Neuron (in vitro differentiated cells): Measurements from ENCODE around the gene CEP68.
"Not testable (repeated sequence)": the region's sequence is repeated elsewhere in the genome, so short reads cannot be mapped to it uniquely, and the experiment has no call there.

Experiments used
- H2AFZ ChIP-seq: one replicate; pipeline ENCODE4 v1.6.1; 2013; ENCODE audit warnings: low read depth, mild to moderate bottlenecking, inconsistent platforms, low read length, moderate library complexity
- H3K27me3 ChIP-seq: one replicate; pipeline ENCODE4 v1.6.1; 2013; ENCODE audit warnings: low read length; ENCODE audit not compliant: insufficient read depth
- H3K36me3 ChIP-seq: one replicate; pipeline ENCODE4 v1.6.1; 2013; ENCODE audit warnings: low read length; ENCODE audit not compliant: insufficient read depth
- H3K4me1 ChIP-seq: one replicate; pipeline ENCODE4 v1.6.1; 2013; ENCODE audit warnings: low read length; ENCODE audit not compliant: insufficient read depth
- H3K4me3 ChIP-seq: 2 replicates; pipeline ENCODE4 v1.5.1; 2013; ENCODE audit warnings: mild to moderate bottlenecking, low read length, moderate library complexity
- H3K9me3 ChIP-seq: one replicate; pipeline ENCODE4 v1.6.1; 2013; ENCODE audit warnings: low read length

The CEP68 gene

DNA sequence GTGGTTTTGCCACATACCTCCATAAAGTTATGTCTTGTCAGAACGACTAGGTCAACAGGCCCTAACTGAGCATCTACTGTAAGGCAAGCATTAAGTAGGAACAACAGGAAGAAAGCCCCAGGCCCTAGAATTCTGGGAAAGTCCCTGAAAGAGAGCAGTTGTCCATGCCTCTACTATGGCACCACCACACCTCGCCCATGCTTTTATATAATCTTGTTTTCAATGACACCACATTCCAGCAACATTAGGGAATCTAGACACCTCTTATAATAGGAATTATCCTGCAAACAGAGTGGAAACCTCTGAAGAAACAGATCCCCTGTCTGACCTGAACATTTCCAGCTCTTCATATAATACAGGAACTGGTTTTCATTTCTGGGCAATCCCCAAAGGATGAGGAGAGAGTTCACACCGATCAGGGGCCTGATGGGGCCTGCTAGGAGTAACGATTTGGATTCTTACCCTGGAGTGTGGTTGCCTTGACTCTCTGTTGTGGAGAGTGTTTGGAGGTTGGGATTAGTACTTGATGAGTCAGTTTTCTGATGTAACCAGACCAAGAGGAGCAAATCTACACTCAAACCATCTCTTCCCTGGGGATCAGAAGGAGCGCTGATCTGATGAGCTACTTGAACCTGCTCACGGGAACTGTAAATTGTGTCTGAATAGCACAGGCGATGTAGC is 31.9 kb upstream of the CEP68 start:
- Histone ChIP-seq H3K4me3 (no peak overlapping the region), H3K27me3 (no peaks in the 10 kb centered on the region), H3K4me1 (no peaks in the 10 kb centered on the region), H3K9me3 (no peaks in the 10 kb centered on the region), H3K36me3 (peaks cover 30% of the 10 kb centered on the region), H2AFZ (no peak overlapping the region)

DNA sequence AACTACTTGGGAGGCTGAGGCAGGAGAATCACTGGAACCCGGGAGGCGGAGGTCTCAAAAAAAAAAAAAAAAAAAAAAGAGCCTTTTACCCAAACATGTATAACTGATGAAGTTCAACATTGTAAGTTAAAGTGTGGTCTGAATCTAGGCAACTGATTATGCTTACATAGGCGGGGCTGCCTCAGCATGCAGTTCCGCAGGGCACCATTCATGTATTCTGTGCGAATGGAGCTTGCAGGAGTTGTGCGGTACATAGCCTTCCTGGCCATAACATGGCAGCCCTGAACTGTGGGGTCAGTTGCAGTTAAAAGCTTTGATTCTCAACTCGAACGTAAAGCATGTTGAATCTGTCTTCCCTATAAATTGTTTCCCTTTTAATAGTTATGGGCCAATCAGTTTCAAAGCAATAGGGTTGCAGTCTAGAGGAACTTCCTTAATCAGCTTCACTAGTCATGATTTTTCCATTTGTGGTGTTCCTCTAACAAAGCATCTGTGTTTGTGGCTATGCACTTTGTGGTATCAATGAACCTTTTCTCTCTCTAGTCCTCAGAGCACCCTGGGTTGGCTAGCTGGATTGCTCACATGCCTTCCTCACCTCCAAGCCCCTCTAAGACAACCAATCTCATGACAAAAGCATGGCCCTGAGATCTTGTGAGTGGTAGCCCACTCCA is 30.6 kb upstream of the CEP68 start:
- H3K4me3 ChIP-seq, result no peak overlapping the region
- no peaks in the 10 kb centered on the region for H3K4me1 ChIP-seq
- peaks cover 21% of the 10 kb centered on the region for H3K36me3 ChIP-seq

DNA sequence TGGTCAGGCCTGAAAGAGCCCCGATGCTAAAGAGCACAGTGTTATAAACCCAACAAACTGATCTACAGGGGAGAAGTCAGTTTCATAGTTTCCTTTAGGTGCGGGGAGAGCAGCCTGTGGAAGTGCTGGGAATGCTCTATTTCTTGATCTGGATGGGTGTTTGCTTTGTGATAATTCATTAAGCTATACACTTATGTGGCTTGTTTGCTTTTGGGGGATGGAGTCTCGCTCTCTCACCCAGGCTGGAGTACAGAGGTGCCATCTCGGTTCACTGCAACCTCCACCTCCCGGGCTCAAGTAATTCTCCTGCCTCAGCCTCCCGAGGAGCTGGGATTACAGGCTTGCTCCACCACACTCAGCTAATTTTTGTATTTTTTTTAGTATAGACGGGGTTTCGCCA is 30.1 kb upstream of the CEP68 start:
- Histone ChIP-seq H3K9me3 (no peaks in the 10 kb centered on the region), H3K27me3 (no peaks in the 10 kb centered on the region), H3K4me1 (no peaks in the 10 kb centered on the region), H3K4me3 (no peak overlapping the region), H3K36me3 (peaks cover 19% of the 10 kb centered on the region), H2AFZ (no peak overlapping the region)

More for the DNA sequence above, 30.6 kb upstream of the CEP68 start:
- Histone ChIP-seq H3K9me3 (no peaks in the 10 kb centered on the region), H2AFZ (no peak overlapping the region), H3K27me3 (no peaks in the 10 kb centered on the region)

DNA sequence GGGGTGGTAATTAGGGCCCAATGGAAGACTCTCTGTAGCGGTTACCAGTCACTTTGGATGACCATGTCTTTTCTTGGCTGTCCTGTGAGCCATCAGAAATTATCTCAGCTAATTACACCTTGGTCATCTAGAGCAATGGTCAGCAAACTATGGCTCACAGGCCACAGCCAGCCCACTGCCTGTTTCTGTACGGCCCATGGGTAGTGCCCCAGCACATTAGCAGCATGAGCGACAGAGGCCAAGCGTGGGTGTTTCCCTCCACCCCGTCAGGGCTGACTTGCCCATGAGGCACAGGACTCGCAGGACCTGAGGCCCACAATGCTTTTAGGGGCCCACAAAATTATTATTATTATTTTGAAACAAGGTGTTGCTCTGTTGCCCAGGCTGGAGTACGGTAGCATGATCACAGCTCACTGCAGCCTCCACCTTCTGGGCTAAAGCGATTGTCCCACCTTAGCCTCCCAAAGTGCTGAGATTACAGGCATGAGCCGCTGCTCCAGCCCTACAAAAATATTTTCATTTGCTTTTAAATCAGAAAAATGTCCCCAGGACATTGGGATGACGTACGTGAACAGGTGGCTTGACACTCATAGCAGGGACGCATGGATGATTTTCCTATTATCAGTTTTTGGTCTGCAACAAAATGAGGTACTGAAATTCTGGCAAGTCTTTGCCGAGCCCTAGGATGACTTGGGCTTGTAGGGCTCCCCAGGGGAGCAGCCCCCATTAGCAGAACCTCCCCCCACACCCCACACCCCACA is 29.3 kb upstream of the CEP68 start:
- H2AFZ ChIP-seq, result no peak overlapping the region
- H3K27me3 ChIP-seq, result no peaks in the 10 kb centered on the region
- H3K36me3 ChIP-seq, result peaks cover 13% of the 10 kb centered on the region
- no peak overlapping the region for H3K4me3 ChIP-seq
- H3K9me3 ChIP-seq, result no peaks in the 10 kb centered on the region
- peaks cover 6% of the 10 kb centered on the region for H3K4me1 ChIP-seq

DNA sequence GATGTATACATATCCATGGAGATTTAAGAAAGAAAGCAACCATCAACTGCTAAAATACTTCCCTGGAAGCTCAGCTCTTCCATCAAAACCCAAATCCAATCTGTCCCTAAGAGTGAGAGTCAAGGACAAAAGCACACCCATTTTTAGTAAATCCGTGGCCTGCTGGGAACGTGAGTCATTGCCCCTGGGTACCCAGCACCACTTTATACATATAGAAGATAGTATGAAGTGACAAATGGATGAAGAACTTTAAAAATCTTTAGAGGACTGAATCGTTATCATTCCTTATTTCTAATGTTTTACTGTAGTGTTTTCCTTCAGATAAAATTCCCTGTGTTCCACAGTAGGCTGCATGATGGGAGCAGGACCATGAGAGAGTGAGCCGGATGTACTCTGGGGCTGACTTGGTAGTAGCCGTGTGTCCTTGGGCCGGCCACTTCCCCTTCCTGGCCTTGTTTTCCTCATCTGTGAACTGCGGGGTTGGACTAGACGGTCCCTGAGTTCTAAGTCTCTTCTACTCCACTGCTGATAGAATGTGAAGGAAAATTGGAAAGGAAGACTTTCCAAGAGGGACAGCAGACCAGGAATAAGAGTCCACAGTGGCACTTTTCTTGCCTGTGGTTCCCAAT is 28.5 kb upstream of the CEP68 start:
- Histone ChIP-seq H2AFZ (no peak overlapping the region), H3K4me3 (no peak overlapping the region), H3K36me3 (peaks cover 7% of the 10 kb centered on the region), H3K27me3 (no peaks in the 10 kb centered on the region), H3K4me1 (peaks cover 11% of the 10 kb centered on the region), H3K9me3 (no peaks in the 10 kb centered on the region)

DNA sequence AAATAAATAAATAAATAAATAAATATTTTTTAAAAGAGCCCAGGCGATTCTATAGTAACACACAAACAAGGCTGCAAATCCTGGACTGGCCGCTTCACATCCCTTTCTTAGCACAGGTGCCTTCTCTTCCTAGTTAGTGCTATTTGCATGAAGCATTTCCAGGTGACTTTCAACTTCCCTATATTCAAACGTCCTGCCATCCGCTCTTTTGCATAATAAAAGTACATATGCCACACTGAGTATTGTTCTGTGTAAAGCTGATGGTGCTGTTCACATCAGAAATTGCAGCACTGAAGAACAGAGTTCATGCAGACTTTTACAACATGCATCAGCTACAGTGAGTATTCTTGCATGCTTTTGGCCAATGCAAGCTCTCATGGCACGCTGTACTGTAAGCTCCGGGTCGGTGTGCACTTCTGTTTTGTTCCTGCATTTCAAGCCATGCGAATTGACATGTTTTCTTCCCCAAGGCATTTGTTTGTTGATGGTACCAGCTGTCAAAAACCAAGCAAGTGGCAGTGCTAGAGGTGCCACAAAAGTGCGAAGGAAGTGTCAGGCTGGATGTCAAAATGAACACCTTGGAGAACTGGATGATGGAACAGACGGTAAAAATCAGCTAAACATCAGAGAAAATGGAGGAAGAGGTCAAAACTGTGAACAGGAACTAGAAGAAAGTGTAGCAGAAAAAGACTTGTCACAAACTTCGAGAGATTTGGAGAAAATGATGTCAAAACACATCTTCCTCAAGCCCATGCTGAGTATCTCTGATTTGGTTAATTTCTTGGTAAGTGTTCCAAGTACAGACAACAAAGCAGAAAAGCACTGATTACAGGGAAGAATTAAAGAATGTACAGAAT is 25.5 kb upstream of the CEP68 start:
- Histone ChIP-seq H3K27me3 (no peaks in the 10 kb centered on the region), H3K4me3 (no peak overlapping the region), H3K4me1 (peaks cover 11% of the 10 kb centered on the region), H2AFZ (no peak overlapping the region), H3K36me3 (no peaks in the 10 kb centered on the region), H3K9me3 (no peaks in the 10 kb centered on the region)

DNA sequence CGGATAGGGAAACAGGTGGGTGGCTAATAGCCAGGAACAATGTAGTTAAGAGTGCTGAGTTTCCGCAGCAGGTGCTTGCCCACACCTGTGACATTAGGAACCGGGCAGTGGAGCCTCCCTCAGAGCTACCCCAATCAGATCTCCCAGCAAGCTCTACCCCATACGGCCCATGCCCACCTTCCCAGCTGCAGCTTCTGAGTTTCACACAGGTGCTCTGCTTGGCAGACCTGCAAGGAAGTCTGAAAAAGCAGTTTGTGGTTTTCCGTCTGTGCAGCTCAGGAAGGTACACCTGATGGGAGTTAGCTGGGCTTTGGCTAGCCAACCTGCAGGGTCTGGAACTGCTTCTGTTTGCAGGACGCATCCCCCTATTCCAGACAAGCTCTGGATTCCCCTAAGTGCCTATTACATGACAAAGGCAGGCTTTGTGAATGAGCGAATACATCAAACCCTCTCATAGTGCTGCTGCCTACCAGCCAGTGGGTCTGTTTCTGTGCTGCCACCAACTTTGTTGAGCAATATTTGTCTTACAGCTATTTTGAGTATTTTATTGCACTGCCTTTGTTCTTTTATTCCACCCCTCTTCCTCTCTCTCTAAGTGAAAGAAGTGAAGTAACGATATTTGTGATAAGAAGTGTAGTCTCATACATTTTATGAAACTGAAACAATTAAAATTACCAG is 24.7 kb upstream of the CEP68 start:
- peaks cover 11% of the 10 kb centered on the region for H3K4me1 ChIP-seq

DNA sequence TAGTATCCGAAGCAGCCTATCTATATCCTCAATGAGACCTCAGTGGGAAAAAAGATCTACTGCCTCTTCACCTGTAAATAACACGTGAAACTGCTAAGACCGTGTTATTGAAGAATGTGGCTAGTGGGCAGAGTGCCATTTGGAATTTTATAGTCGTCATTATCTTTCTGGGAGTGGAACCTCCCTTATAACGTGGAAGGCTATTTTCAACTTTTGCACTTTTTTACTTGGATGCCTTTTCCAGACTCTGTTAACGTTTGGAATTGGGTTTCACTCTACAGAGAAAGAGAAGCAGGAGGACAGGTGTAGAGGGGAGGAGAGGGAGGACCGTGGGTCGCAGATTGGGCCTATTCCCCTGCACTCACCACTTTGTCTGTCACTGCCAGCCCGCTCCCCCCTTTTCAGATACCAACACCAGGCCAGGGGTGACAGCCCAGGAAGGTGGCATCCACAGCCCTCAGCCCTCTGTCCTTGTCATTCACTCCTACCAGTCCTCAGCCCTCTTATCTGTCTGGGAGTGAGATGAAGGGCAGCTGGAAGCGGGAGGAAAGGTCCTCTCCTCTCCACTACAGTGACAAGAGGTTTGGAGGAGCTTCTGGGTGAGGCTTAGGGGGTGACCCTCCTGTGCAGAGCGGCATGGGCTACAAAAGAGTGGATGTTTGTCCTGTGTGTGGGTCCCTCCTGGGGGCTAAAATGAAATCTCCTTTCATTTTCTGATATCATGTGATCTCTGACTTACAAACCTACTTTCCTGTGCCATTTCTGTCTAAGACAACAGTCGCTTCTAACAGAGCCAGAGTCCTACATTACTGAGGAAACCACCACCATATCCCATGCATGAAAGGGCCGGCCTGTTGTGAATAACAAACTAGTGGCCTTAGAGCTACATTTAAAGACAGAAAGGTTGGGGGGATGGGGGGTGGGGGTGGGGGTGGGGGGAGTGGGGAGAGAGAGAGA is 23.9 kb upstream of the CEP68 start:
- Histone ChIP-seq H3K27me3 (no peaks in the 10 kb centered on the region), H3K4me1 (peaks cover 11% of the 10 kb centered on the region), H3K4me3 (no peak overlapping the region), H3K36me3 (no peaks in the 10 kb centered on the region), H3K9me3 (no peaks in the 10 kb centered on the region), H2AFZ (no peak overlapping the region)

More for the DNA sequence above, 24.7 kb upstream of the CEP68 start:
- H3K36me3 ChIP-seq, result no peaks in the 10 kb centered on the region
- H3K4me3 ChIP-seq, result no peak overlapping the region
- H2AFZ ChIP-seq, result no peak overlapping the region
- no peaks in the 10 kb centered on the region for H3K27me3 ChIP-seq
- no peaks in the 10 kb centered on the region for H3K9me3 ChIP-seq

DNA sequence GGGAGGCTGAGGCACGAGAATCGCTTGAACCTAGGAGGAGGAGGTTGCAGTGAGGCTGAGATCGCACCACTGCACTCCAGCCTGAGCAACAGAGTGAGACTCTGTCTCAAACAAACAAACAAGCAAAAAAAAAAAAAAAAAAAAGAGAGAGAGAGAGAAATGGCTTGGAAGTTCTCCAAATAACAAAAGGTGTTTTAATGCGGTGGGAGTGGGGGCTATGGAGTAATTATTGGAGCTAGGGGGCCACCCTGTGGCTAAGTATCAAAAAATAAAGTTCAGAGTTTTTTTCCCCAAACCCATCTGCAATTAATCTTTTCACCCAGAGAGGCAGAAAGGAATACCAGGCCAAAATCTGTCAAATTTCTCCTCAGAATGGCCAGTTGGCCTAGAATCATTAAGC is 23.0 kb upstream of the CEP68 start:
- no peaks in the 10 kb centered on the region for H3K9me3 ChIP-seq
- H2AFZ ChIP-seq, result no peak overlapping the region
- peaks cover 11% of the 10 kb centered on the region for H3K4me1 ChIP-seq
- no peaks in the 10 kb centered on the region for H3K27me3 ChIP-seq
- no peak overlapping the region for H3K4me3 ChIP-seq
- no peaks in the 10 kb centered on the region for H3K36me3 ChIP-seq

DNA sequence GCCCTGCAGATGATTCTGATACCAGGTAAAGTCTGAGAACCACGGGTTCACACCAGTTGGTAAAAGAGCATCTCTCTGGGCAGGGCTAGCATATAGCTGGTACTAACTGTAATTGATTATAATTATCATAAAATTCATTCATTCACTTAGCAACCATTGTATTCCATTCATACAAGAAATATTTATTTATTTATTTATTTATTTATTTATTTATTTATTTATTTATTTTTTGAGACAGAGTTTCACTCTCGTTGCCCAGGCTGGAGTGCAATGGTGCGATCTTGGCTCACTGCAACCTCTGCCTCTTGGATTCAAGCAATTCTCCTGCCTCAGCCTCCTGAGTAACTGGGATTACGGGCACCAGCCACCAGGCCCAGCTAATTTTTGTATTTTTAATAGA is 22.5 kb upstream of the CEP68 start:
- not testable (repeated sequence) for H3K4me3 ChIP-seq, H3K9me3 ChIP-seq, H3K36me3 ChIP-seq, H2AFZ ChIP-seq, H3K27me3 ChIP-seq
- peaks cover 11% of the 10 kb centered on the region for H3K4me1 ChIP-seq

DNA sequence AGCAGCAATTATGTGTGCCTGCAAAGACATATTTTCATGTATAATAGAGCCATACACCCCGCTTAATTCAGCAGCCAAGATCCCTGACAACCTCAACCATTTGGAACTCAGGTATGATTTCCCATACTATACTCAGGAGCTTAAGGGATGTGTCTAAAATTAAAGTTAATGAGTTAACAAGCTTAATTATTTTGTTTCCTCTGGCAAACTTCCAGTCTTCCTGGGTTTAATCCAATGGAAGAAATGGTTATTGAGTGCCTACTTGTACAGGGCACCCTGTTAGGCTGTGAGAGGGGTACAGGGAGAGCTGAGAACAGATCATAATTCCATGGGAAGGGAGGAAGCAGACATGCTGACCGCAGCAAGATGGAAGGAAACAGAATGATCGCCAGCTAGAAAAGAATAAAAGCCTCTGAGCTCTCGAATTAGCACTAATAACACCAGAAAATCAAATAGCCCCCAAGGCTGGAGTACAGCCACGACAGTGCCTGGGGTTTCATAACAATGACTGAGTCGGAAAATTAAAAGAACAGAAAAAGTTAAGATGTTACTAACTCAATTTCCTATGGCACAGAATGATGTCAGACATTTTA is 20.8 kb upstream of the CEP68 start:
- no peaks in the 10 kb centered on the region for H3K9me3 ChIP-seq
- no peak overlapping the region for H2AFZ ChIP-seq
- no peaks in the 10 kb centered on the region for H3K36me3 ChIP-seq
- H3K4me1 ChIP-seq, result peaks cover 11% of the 10 kb centered on the region
- H3K4me3 ChIP-seq, result no peak overlapping the region
- no peaks in the 10 kb centered on the region for H3K27me3 ChIP-seq
